ENCODE results near the gene LDHAL6B.

Gene LDHAL6B

DNA sequence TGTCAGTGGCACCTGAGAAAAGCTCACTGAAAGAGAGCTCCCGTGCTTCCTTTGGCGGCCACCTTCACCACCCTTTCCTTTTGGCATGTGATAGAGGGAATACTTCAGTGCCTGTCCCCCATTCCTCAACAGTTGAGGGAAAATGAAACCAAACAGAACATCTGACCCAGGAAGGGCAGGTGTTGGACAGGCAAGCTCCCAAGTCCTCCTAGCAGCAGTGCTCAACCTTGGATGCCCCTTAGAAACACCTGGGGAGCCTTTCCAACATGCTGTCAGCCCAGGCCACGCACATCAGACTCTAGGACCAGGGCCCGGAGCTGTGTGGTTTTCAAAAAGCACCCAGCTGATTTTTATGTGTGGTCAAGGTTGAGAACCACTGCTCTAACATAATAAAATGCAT lies 22.4 kb downstream of the LDHAL6B start:
- no peak for TF ChIP-seq TAF1 (IDR thresholded peaks at IDR 0.05; ENCODE audit: borderline replicate concordance, insufficient read depth, low read length)
- no peak for TF ChIP-seq SIN3A (IDR thresholded peaks at IDR 0.05; ENCODE audit: borderline replicate concordance, insufficient read depth, low read length)
- TF ChIP-seq, protein P1, sequence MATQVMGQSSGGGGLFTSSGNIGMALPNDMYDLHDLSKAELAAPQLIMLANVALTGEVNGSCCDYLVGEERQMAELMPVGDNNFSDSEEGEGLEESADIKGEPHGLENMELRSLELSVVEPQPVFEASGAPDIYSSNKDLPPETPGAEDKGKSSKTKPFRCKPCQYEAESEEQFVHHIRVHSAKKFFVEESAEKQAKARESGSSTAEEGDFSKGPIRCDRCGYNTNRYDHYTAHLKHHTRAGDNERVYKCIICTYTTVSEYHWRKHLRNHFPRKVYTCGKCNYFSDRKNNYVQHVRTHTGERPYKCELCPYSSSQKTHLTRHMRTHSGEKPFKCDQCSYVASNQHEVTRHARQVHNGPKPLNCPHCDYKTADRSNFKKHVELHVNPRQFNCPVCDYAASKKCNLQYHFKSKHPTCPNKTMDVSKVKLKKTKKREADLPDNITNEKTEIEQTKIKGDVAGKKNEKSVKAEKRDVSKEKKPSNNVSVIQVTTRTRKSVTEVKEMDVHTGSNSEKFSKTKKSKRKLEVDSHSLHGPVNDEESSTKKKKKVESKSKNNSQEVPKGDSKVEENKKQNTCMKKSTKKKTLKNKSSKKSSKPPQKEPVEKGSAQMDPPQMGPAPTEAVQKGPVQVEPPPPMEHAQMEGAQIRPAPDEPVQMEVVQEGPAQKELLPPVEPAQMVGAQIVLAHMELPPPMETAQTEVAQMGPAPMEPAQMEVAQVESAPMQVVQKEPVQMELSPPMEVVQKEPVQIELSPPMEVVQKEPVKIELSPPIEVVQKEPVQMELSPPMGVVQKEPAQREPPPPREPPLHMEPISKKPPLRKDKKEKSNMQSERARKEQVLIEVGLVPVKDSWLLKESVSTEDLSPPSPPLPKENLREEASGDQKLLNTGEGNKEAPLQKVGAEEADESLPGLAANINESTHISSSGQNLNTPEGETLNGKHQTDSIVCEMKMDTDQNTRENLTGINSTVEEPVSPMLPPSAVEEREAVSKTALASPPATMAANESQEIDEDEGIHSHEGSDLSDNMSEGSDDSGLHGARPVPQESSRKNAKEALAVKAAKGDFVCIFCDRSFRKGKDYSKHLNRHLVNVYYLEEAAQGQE (IDR thresholded peaks at IDR 0.05; ENCODE audit: insufficient read depth in 1 of 2, low read depth in 2 of 2, low read length in 2 of 2), result no peak
- TF ChIP-seq POLR2AphosphoS5 (IDR thresholded peaks at IDR 0.05; ENCODE audit: low read depth, low read length), result no peak
- no peak for TF ChIP-seq FOXP2 (optimal IDR thresholded peaks at IDR 0.05; ENCODE audit: borderline replicate concordance, extremely low read depth, extremely low read length, insufficient read depth)

DNA sequence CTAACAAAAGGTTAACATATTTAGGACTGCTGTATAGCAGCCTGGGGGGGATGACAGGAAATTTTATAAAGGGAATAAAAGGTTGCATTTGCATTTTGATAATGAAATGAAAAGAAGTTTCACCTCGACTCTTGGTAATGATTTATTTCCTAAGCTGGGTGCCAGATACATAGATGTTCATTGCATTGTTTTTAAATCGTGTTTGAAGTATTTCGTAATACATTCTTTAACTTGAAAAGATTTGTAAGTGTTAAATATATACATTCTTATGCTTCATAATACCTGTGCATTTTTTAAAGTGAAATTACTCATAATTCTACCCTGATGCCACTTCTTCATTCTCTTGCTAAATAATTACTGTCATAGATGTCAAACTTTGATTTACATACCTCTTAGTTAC lies 22.8 kb downstream of the LDHAL6B start:
- TF ChIP-seq TAF1 (IDR thresholded peaks at IDR 0.05; ENCODE audit: borderline replicate concordance, insufficient read depth, low read length) (no peak), FOXP2 (optimal IDR thresholded peaks at IDR 0.05; ENCODE audit: borderline replicate concordance, extremely low read depth, extremely low read length, insufficient read depth) (no peak), POLR2AphosphoS5 (IDR thresholded peaks at IDR 0.05; ENCODE audit: low read depth, low read length) (no peak), SIN3A (IDR thresholded peaks at IDR 0.05; ENCODE audit: borderline replicate concordance, insufficient read depth, low read length) (no peak)
- TF ChIP-seq, protein P1 (IDR thresholded peaks at IDR 0.05; ENCODE audit: insufficient read depth in 1 of 2, low read depth in 2 of 2, low read length in 2 of 2), result no peak

DNA sequence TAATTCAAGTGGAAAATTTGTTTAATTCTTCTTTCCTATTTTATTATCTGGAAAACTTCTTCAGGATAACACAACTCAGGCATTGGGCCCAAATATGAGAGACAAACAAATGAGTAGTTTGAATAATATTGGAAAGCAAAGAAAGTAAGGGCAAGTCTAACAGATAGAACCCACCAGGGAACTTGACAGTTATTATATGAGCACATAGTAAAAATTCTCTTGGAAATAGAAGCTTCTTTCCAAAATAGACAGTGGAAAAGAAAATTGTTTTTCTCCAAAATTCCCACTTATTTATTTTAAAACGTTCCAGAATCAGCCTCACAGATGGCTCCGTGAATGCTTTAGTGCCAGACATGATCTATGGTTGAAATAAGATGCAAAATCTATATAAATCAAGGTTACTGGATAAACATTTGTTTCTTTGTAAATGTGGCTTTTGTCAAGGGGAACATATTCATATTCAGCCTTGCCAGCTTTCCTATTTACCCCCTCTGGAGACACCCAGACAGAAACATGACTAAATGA lies 23.9 kb downstream of the LDHAL6B start:
- no peak for TF ChIP-seq FOXP2 (optimal IDR thresholded peaks at IDR 0.05; ENCODE audit: borderline replicate concordance, extremely low read depth, extremely low read length, insufficient read depth)
- TF ChIP-seq TAF1 (IDR thresholded peaks at IDR 0.05; ENCODE audit: borderline replicate concordance, insufficient read depth, low read length), result no peak

DNA sequence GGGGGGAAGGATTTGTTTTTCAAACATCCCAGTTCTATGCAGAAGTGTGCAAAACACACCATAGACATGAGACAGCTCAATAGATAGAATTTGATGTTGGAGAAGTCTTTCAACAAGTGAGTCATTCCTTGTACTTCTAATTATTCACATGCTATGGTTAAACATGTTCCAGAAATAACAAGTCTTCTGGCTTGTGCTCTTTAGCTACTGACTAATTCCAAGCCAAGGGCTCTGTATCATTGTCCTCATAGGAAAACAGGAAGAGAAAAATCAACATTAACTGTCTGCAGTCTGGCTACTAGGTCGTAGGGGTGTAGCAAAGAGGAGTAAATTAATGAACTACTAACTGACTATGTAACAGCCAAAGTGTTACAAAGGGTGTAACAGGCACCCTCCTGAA lies 25.8 kb downstream of the LDHAL6B start:
- TF ChIP-seq SIN3A (IDR thresholded peaks at IDR 0.05; ENCODE audit: borderline replicate concordance, insufficient read depth, low read length), result no peak
- TF ChIP-seq TAF1 (IDR thresholded peaks at IDR 0.05; ENCODE audit: borderline replicate concordance, insufficient read depth, low read length), result no peak
- TF ChIP-seq FOXP2 (optimal IDR thresholded peaks at IDR 0.05; ENCODE audit: borderline replicate concordance, extremely low read depth, extremely low read length, insufficient read depth), result no peak
- TF ChIP-seq POLR2AphosphoS5 (IDR thresholded peaks at IDR 0.05; ENCODE audit: low read depth, low read length), result no peak
- TF ChIP-seq, protein P1 (IDR thresholded peaks at IDR 0.05; ENCODE audit: insufficient read depth in 1 of 2, low read depth in 2 of 2, low read length in 2 of 2), result no peak

DNA sequence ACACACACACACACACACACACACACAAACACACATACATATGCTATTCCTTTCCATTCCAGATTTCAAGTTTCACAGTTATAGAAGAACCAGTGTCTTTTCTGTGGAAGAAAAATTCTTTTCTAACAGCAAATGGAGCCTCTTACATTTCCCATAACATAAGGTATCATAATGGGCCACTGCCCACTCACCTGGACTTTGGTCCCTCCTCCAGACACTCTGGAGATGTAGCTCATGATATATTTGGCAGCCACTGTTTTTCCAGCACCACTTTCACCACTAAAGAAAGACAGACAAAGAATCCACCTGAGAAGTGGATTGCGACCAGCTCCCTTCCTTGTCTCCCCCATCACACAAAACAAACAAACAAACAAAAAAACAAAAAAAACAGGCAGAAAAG lies 29.8 kb downstream of the LDHAL6B start:
- no peak for TF ChIP-seq FOXP2 (optimal IDR thresholded peaks at IDR 0.05; ENCODE audit: borderline replicate concordance, extremely low read depth, extremely low read length, insufficient read depth)
- TF ChIP-seq POLR2AphosphoS5 (IDR thresholded peaks at IDR 0.05; ENCODE audit: low read depth, low read length), result no peak
- TF ChIP-seq SIN3A (IDR thresholded peaks at IDR 0.05; ENCODE audit: borderline replicate concordance, insufficient read depth, low read length), result no peak
- TF ChIP-seq, protein P1 (IDR thresholded peaks at IDR 0.05; ENCODE audit: insufficient read depth in 1 of 2, low read depth in 2 of 2, low read length in 2 of 2), result no peak
- TF ChIP-seq TAF1 (IDR thresholded peaks at IDR 0.05; ENCODE audit: borderline replicate concordance, insufficient read depth, low read length), result no peak

All from PFSK-1 (cell line).